GM10266 (cell line): Measurements from ENCODE around the gene COG5.

Experiments
- DNase-seq: peaks from one replicate; pipeline ENCODE4 v3.0.0; 2012; ENCODE audit errors: extremely low spot score
- TF ChIP-seq, protein P1 (sequence below): IDR thresholded peaks from 2 replicates; pipeline ENCODE4 v1.5.1; 2012; ENCODE audit warnings: mild to moderate bottlenecking, low read depth; ENCODE audit not compliant: control insufficient read depth, insufficient read depth; ENCODE audit errors: missing control alignments

The COG5 gene

DNA sequence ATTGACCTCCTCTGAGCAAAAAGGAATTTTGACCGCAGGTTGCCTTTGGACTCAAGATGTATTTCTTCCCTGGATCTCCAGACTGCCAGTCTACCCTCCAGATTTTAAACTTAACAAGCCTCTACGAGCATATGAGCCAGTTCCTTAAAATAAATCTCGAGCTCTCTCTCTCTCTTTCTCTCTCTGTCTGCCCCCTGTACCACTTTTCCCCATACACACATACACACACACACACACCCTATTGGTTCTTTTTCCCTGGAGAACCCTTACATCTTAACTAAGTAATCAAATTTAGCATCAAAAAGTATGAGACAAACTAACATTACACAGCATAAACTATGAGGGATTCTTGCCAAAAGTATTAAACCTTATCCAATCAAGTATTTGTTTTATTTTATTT is 27.7 kb upstream of the COG5 start:
- TF ChIP-seq, protein P1, sequence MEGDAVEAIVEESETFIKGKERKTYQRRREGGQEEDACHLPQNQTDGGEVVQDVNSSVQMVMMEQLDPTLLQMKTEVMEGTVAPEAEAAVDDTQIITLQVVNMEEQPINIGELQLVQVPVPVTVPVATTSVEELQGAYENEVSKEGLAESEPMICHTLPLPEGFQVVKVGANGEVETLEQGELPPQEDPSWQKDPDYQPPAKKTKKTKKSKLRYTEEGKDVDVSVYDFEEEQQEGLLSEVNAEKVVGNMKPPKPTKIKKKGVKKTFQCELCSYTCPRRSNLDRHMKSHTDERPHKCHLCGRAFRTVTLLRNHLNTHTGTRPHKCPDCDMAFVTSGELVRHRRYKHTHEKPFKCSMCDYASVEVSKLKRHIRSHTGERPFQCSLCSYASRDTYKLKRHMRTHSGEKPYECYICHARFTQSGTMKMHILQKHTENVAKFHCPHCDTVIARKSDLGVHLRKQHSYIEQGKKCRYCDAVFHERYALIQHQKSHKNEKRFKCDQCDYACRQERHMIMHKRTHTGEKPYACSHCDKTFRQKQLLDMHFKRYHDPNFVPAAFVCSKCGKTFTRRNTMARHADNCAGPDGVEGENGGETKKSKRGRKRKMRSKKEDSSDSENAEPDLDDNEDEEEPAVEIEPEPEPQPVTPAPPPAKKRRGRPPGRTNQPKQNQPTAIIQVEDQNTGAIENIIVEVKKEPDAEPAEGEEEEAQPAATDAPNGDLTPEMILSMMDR = no peak
- no peak for DNase-seq

DNA sequence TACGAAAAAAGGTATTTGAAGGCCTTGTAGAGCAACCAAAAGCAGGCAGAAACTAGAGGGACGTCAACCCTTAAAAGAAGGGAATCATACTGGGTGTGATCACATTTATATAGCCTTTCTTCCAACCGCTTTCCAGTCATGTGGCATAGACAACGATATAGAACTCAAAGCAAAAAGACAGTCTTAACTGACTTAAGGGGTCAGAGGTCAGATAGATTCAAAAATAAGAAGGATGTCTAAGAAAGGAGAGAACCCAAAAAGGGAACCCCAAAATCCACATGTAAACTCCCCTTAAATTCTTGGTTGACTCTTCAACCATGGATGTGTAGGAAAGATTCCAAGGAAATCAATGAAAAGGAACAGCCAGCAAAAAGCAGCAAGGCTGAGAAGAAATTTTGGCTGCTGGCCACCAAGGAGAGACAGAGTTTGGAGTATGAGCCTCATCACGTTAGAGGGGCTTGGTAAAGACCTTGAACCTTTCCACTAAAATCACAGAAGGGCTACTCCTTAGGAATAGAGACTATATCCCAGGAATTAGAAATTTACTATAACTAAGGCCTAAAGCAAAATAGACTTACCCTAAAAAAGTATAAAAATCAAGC is 24.9 kb upstream of the COG5 start:
- TF ChIP-seq, protein P1 = no peak
- no peak for DNase-seq

DNA sequence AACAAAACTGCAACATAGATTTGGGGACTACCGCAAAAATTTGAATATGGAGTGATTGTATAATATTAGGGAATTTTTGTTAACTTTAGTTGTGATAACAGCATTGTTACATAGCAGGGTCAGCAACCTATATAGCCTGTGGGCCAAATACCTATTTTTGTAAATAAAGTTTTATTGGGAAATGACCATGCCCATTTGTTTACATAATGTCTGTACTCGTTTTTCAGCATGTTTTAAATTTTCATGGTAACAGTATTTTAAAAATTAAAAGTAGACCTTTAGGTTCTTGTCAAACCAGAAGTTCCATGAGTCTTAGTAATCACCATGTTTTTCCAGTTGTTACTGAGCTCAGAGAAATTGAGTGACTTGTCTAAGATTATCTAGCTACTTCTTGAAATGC is 21.0 kb upstream of the COG5 start:
- TF ChIP-seq, protein P1 = no peak
- DNase-seq = no peak

DNA sequence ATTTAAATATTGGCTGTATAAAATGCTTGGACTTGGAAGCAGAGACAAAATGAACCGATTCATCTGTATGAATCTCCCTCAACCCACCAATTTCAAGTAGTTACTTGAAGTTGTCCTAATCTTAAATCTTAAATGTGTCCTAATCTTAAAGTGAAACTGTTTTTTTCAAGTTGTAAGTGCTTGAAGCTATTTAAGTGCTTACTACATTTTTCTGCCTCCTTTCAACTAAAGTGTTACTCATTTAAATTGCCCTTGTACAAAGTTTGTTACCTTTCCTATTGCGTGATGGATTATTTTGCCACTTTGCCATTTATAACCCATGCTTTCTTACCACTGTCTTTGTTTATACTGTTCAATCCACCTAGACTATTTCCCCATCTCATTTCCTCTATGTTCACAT is 19.2 kb upstream of the COG5 start:
- TF ChIP-seq, protein P1 = no peak
- DNase-seq = no peak

DNA sequence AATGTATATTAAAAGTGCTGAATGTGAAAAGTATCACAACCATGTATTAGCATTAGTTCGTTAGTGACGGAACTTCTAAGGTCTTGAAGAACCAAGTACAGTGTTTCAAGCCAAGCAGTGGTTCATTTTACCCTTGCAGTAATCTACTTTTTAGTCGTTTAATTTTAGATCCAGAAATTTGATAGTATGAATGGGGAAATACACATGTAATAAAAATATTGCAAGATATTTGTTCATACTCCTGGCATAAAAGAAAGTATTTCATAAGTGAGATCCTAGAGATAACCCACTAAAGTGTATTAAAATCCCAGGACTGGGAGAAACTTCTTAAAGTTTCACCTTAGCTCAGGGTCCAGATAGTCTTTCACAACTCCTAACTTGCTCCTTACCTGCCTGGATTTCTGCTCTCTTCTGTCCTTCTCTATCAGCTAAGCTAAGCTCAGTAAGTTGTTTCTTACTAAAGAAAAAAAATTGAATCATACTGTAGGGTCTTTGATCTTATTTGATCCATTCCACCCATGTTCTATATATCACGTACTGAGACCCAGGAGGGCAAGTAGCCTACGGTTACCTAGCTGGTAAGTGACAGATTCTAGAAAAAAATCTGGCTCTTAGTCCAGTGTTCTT is 17.8 kb upstream of the COG5 start:
- DNase-seq = no peak
- TF ChIP-seq, protein P1 = no peak

DNA sequence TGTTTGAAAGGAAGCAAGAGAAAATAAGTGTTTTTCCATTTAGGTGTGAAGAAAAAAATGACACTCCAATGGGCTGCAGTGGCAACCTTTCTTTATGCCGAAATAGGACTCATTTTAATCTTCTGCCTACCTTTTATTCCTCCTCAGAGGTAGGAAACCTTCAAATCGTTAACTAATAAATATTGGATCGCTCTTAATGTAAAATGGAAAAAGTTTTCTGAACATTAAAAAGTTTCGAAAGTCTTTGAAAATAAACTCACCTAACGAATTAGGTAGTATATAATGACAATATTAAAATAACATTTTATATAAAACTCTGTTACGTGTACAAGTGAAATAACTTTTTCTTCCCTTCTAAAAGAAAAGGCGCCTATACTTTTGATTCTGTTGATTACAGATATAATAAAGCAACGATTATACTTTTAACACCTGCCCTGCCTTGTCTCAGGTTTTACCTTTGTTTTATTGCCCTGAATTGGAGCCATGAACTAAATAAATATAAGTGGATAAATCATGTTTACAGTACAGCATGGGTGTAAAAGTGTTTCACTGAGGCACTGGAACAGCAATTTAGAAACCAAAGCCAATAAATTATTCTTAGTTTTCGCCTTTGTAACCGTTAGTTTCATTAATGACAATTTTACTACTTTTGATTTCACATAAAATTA is 17.1 kb upstream of the COG5 start:
- TF ChIP-seq, protein P1 = no peak
- DNase-seq = no peak
